Left kidney (tissue), 2 donors: ENCODE measurements around the gene LMOD3. TPM values are rescaled to one million over a fixed set of nuclear protein-coding genes. Genes with fewer than 3 reads are reported as not detected.

ENCODE experiments used
- DNase-seq: peaks from one replicate; pipeline ENCODE4 v3.0.0-alpha.2; 2013
- polyA plus RNA-seq: library from polyadenylated mRNA; unstranded; fragments of 120-200 nt; gene quantifications from one replicate; pipeline ENCODE4 v1.2.1, GENCODE V29; 2013; ENCODE audit not compliant: insufficient read length

LMOD3 gene
- polyA plus RNA-seq, 1 donor, result 0.05 TPM

GRCh38 chr3:69121950-69122349 lies 445 bp downstream of the LMOD3 start:
- no peak for DNase-seq

GRCh38 chr3:69121513-69121912 lies 882 bp downstream of the LMOD3 start:
- no peak for DNase-seq

- DNase-seq, result peak; percentile 80
Observed at GRCh38 chr3:69120879-69121464, 1.4 kb downstream of the LMOD3 start.

- DNase-seq, result no peak
Observed at GRCh38 chr3:69119681-69120080, 2.7 kb downstream of the LMOD3 start.

GRCh38 chr3:69119138-69119537 lies 3.3 kb downstream of the LMOD3 start:
- DNase-seq, result no peak

- no peak for DNase-seq
Observed at GRCh38 chr3:69118555-69118954, 3.8 kb downstream of the LMOD3 start.

GRCh38 chr3:69116897-69117296 lies 5.5 kb downstream of the LMOD3 start:
- DNase-seq, result no peak

- no peak for DNase-seq
Observed at GRCh38 chr3:69116162-69116561, 6.2 kb downstream of the LMOD3 start.

- DNase-seq, result no peak
Observed at GRCh38 chr3:69115731-69116130, 6.7 kb downstream of the LMOD3 start.

GRCh38 chr3:69113536-69113935 lies 8.9 kb downstream of the LMOD3 start:
- DNase-seq, result no peak

GRCh38 chr3:69110941-69111546 lies 11.4 kb downstream of the LMOD3 start:
- no peak for DNase-seq

- no peak for DNase-seq
Observed at GRCh38 chr3:69108811-69109210, 13.6 kb downstream of the LMOD3 start.

GRCh38 chr3:69107841-69108240 lies 14.6 kb downstream of the LMOD3 start:
- DNase-seq, result no peak

GRCh38 chr3:69105320-69105719 lies 17.1 kb downstream of the LMOD3 start:
- DNase-seq, result no peak

GRCh38 chr3:69104586-69104985 lies 17.8 kb downstream of the LMOD3 start:
- DNase-seq, result no peak

- DNase-seq, result no peak
Observed at GRCh38 chr3:69103123-69103522, 19.3 kb downstream of the LMOD3 start.

- DNase-seq, result no peak
Observed at GRCh38 chr3:69102384-69102783, 20.0 kb downstream of the LMOD3 start.

- DNase-seq, result no peak
Observed at GRCh38 chr3:69099576-69099975, 22.8 kb downstream of the LMOD3 start.

- DNase-seq, result no peak
Observed at GRCh38 chr3:69097407-69098086, 24.8 kb downstream of the LMOD3 start.

- DNase-seq, result no peak
Observed at GRCh38 chr3:69096299-69096698, 26.1 kb downstream of the LMOD3 start.

GRCh38 chr3:69095636-69096035 lies 26.8 kb downstream of the LMOD3 start:
- DNase-seq, result no peak

- DNase-seq, result no peak
Observed at GRCh38 chr3:69094467-69095205, 27.8 kb downstream of the LMOD3 start.

- DNase-seq, result no peak
Observed at GRCh38 chr3:69092030-69092516, 30.3 kb downstream of the LMOD3 start.
